Pancreas (tissue), 10 donors: ENCODE data around the gene CHST1. TPM values are rescaled to one million over a fixed set of nuclear protein-coding genes. Genes with fewer than 3 reads are reported as not detected.

Experiments
- ATAC-seq, 4 donors: fragments of 200-7000 bp; cut with Tn5 transposase; one replicate each; pipeline versions ENCODE4 v1.8.0 to v1.9.1; 2020; ENCODE audit warnings: mild to moderate bottlenecking in 4 of 4, moderate library complexity in 4 of 4
- DNase-seq, 6 donors: peaks; one replicate each; pipeline ENCODE4 v3.0.0-alpha.2; 2020
- FAIRE-seq: peaks from 2 replicates; lab custom pipeline; 2012; peaks lifted over from hg19 to GRCh38; lab: Jason Lieb, UNC
- H3K27ac ChIP-seq, 4 donors: fragments of 200-600 bp; sonication (generic); 1 replicate in 3 of 4; 2 replicates in 1 of 4; pipeline versions ENCODE4 v1.5.0 to v1.8.0; 2020
- H3K27me3 ChIP-seq, 4 donors: fragments of 200-600 bp; one replicate each; pipeline ENCODE4 v1.8.0; 2021
- H3K36me3 ChIP-seq, 3 donors: fragments of 200-600 bp; sonication (generic) in 1 of 3; one replicate each; pipeline versions ENCODE4 v1.5.0 to v1.8.0; 2020 to 2021
- H3K4me1 ChIP-seq, 3 donors: fragments of 200-600 bp; one replicate each; pipeline ENCODE4 v1.8.0; 2021
- H3K4me3 ChIP-seq, 4 donors: fragments of 200-600 bp; sonication (generic) in 2 of 4; one replicate each; pipeline versions ENCODE4 v1.5.0 to v1.8.0; 2020 to 2021
- H3K9me3 ChIP-seq, 4 donors: fragments of 200-600 bp; one replicate each; pipeline ENCODE4 v1.8.0; 2021
- CTCF ChIP-seq, 4 donors: fragments of 200-600 bp; sonication (generic) in 3 of 4; IDR thresholded peaks; one replicate each; pipeline versions ENCODE4 v1.5.0 to v1.8.0; 2021; ENCODE audit warnings: antibody characterized with exemption in 4 of 4
- WGBS, 2 donors: extraction: QIAGEN DNeasy Blood & Tissue Kit; methylation state at CpG; one replicate each; pipeline ENCODE4 v1.1.7; 2013; 5-methylcytosine and 5-hydroxymethylcytosine counted together
- intact Hi-C, 3 donors: fragments of 100-400 bp; cut with DNase I; formaldehyde crosslinking; loops; one replicate each; pipeline versions ENCODE4 v1.11.1 to v1.14.2; 2022
- polyA plus RNA-seq, 2 donors: library from polyadenylated mRNA; stranded (reverse); fragments of 200-250 nt; gene quantifications; one replicate each; pipeline ENCODE4 v1.2.3, GENCODE V29; 2013
- total RNA-seq, 6 donors: library from RNA; stranded (reverse); fragmentation: NEBNext Ultra II Directional in 4 of 6; extraction: Animal tissue kit (Norgen Biotek cat#: 25700) in 4 of 6; gene quantifications; one replicate each; pipeline versions ENCODE4 v1.2.1 to v1.2.4, GENCODE V29; 2021 to 2023
- donor health status: healthy with polysubstance abuse.
- donor health status: DM: no; HTN: no; CAD: no; lungs with moderate emphysema.
- donor health status: DM: no; HTN: no; CAD: no.
- donor health status: control.
- donor health status: control.
- donor health status: Bipolar disorder and iron deficiency.
- donor health status: DM: yes; HTN: yes; CAD: no.
- donor health status: DM: no; HTN: no; CAD: no.
- donor health status: DM: no; HTN: no; CAD: no.
- donor health status: DM: yes; HTN: yes; CAD: no.

The CHST1 gene
- total and polyA plus RNA-seq, 8 donors = 0.23 to 4.8 (median 0.65) TPM

- Histone ChIP-seq H3K27me3 (peaks cover 0 to 6% (median 0%) of the 10 kb centered on the region in 4 donors), H3K36me3 (no peaks in the 10 kb centered on the region), H3K27ac (no peak overlapping the region), H3K4me1 (no peaks in the 10 kb centered on the region), H3K4me3 (no peak overlapping the region), H3K9me3 (no peaks in the 10 kb centered on the region)
- no peak for DNase-seq
- no peak for FAIRE-seq
- no peak for TF ChIP-seq CTCF (IDR thresholded peaks at IDR 0.05)
- no peak for ATAC-seq
- intact Hi-C loops = loop anchor here in 2 of 3 donors (10.0 kb wide), 1 partner anchor 276 kb away; no protein-coding TSS in a partner anchor
- WGBS, 2 donors = 64 to 76% methylated on average over 9 of the region's 9 CpGs
Observed at GRCh38 chr11:45651156-45651555, 14.3 kb downstream of the CHST1 start.

- ATAC-seq = no peak
- peaks cover 0 to 6% (median 0%) of the 10 kb centered on the region in 4 donors for H3K27me3 ChIP-seq
- no peaks in the 10 kb centered on the region for H3K4me1 ChIP-seq
- WGBS, 2 donors = 60 to 64% methylated on average over 72 to 75 of the region's 75 CpGs
- H3K4me3 ChIP-seq = no peak overlapping the region
- H3K9me3 ChIP-seq = no peaks in the 10 kb centered on the region
- intact Hi-C loops = loop anchor here in 2 of 3 donors (10.0 kb wide), 1 partner anchor 276 kb away; no protein-coding TSS in a partner anchor
- DNase-seq = no peak
- H3K27ac ChIP-seq = no peak overlapping the region
- FAIRE-seq = no peak
- TF ChIP-seq CTCF (IDR thresholded peaks at IDR 0.05) = no peak
- H3K36me3 ChIP-seq = no peaks in the 10 kb centered on the region
Observed at GRCh38 chr11:45650166-45651095, 15.0 kb downstream of the CHST1 start.

GRCh38 chr11:45649544-45650165 lies 15.8 kb downstream of the CHST1 start:
- H3K27me3 ChIP-seq = peaks cover 0 to 6% (median 0%) of the 10 kb centered on the region in 4 donors
- H3K4me1 ChIP-seq = no peaks in the 10 kb centered on the region
- no peak for ATAC-seq
- no peak for DNase-seq
- no peak for FAIRE-seq
- no peak overlapping the region for H3K27ac ChIP-seq
- intact Hi-C loops = loop anchor here (10.0 kb wide), 2 partner anchors 265 to 275 kb away; no protein-coding TSS in a partner anchor
- no peaks in the 10 kb centered on the region for H3K9me3 ChIP-seq
- no peak overlapping the region for H3K4me3 ChIP-seq
- TF ChIP-seq CTCF (IDR thresholded peaks at IDR 0.05) = no peak
- whole genome bisulfite sequencing, 2 donors = 68 to 73% methylated on average over 49 of the region's 49 CpGs
- no peaks in the 10 kb centered on the region for H3K36me3 ChIP-seq

- H3K4me1 ChIP-seq = no peaks in the 10 kb centered on the region
- FAIRE-seq (no peak), ATAC-seq (no peak), DNase-seq (no peak)
- H3K9me3 ChIP-seq = no peaks in the 10 kb centered on the region
- no peaks in the 10 kb centered on the region for H3K36me3 ChIP-seq
- no peak overlapping the region for H3K27ac ChIP-seq
- intact Hi-C loops = loop anchor here in 1 of 3 donors (10.0 kb wide), 1 partner anchor 264 kb away; no protein-coding TSS in a partner anchor
- TF ChIP-seq CTCF (IDR thresholded peaks at IDR 0.05) = no peak
- H3K27me3 ChIP-seq = peaks cover 0 to 6% (median 0%) of the 10 kb centered on the region in 4 donors
- 58 to 73% methylated on average over 9 of the region's 9 CpGs for WGBS, 2 donors
- H3K4me3 ChIP-seq = no peak overlapping the region
Observed at GRCh38 chr11:45648931-45649330, 16.5 kb downstream of the CHST1 start.
